Tibial artery (tissue), 4 donors: Measurements from ENCODE around the gene ADAM15.

Experiments used
- DNase-seq, 2 donors: peaks; one replicate each; pipeline ENCODE4 v3.0.0-alpha.2; 2019
- H3K27ac ChIP-seq, 2 donors: fragments of 200-600 bp; sonication (generic) in 1 of 2; 1 replicate in 1 of 2; 2 replicates in 1 of 2; pipeline ENCODE4 v1.5.1; 2018 to 2019; ENCODE audit warnings: mild to moderate bottlenecking in 1 of 2
- H3K27me3 ChIP-seq, 2 donors: fragments of 200-600 bp; sonication (generic) in 1 of 2; one replicate each; pipeline versions ENCODE4 v1.5.1 to v1.6.0; 2016 to 2019
- H3K36me3 ChIP-seq, 3 donors: fragments of 200-600 bp; sonication (generic) in 2 of 3; one replicate each; pipeline ENCODE4 v1.5.1; 2016 to 2019; ENCODE audit warnings: mild to moderate bottlenecking in 2 of 3
- H3K4me1 ChIP-seq, 4 donors: fragments of 200-600 bp; sonication (generic) in 2 of 4; 1 replicate in 3 of 4; 2 replicates in 1 of 4; pipeline ENCODE4 v1.5.1; 2016 to 2019
- H3K4me3 ChIP-seq, 2 donors: fragments of 200-600 bp; sonication (generic) in 1 of 2; 1 replicate in 1 of 2; 2 replicates in 1 of 2; pipeline ENCODE4 v1.5.1; 2018 to 2019; ENCODE audit warnings: mild to moderate bottlenecking in 2 of 2
- H3K9me3 ChIP-seq, 3 donors: fragments of 200-600 bp; sonication (generic) in 1 of 3; one replicate each; pipeline ENCODE4 v1.5.1; 2016 to 2019
- CTCF ChIP-seq, 2 experiments: fragments of 200-600 bp in 1 of 2; fragments of 450-650 bp in 1 of 2; IDR thresholded peaks; one replicate each; pipeline ENCODE4 v1.5.1; 2017 to 2019; ENCODE audit warnings: antibody characterized with exemption in 2 of 2, mild to moderate bottlenecking in 1 of 2, moderate library complexity in 1 of 2
- intact Hi-C: fragments of 100-400 bp; cut with DNase I; formaldehyde crosslinking; loops from one replicate; pipeline ENCODE4 v1.15.0; 2023; ENCODE audit warnings: low total_unique reads

ADAM15 gene

GRCh38 chr1:155082301-155083051 lies 31.4 kb downstream of the ADAM15 start:
- Histone ChIP-seq H3K4me1 (peaks cover 0 to 81% (median 58%) of the 10 kb centered on the region in 4 donors), H3K9me3 (no peaks in the 10 kb centered on the region), H3K27me3 (peaks cover 9 to 57% of the 10 kb centered on the region in 2 donors), H3K36me3 (no peaks in the 10 kb centered on the region), H3K27ac (no peak overlapping the region), H3K4me3 (no peak overlapping the region)
- TF ChIP-seq CTCF (IDR thresholded peaks at IDR 0.05), result no peak
- intact Hi-C loops, result no loop called here
- no peak for DNase-seq

- H3K36me3 ChIP-seq, result no peaks in the 10 kb centered on the region
- intact Hi-C loops, result no loop called here
- no peaks in the 10 kb centered on the region for H3K9me3 ChIP-seq
- no peak overlapping the region for H3K27ac ChIP-seq
- peaks cover 9 to 57% of the 10 kb centered on the region in 2 donors for H3K27me3 ChIP-seq
- H3K4me1 ChIP-seq, result peaks cover 0 to 79% (median 58%) of the 10 kb centered on the region in 4 donors
- no peak for DNase-seq
- no peak for TF ChIP-seq CTCF (IDR thresholded peaks at IDR 0.05)
- no peak overlapping the region for H3K4me3 ChIP-seq
Observed at GRCh38 chr1:155083052-155083541, 32.0 kb downstream of the ADAM15 start.

GRCh38 chr1:155083865-155084721 lies 33.0 kb downstream of the ADAM15 start:
- peaks cover 9 to 54% of the 10 kb centered on the region in 2 donors for H3K27me3 ChIP-seq

GRCh38 chr1:155084722-155085503 lies 33.8 kb downstream of the ADAM15 start:
- intact Hi-C loops, result loop anchor here (2.0 kb wide), 1 partner anchor 22 kb away; the partner anchor contains the start of gene EFNA4
- Histone ChIP-seq H3K27ac (peak overlapping the region; percentile 86 to 91), H3K4me3 (peak overlapping the region; percentile 60 to 61), H3K4me1 (peaks cover 0 to 61% (median 43%) of the 10 kb centered on the region in 4 donors), H3K9me3 (no peaks in the 10 kb centered on the region), H3K36me3 (no peaks in the 10 kb centered on the region), H3K27me3 (peaks cover 9 to 46% of the 10 kb centered on the region in 2 donors)
- DNase-seq, result peak; percentile 95 to 96
- TF ChIP-seq CTCF (IDR thresholded peaks at IDR 0.05), result peak; percentile 93 to 96

More at GRCh38 chr1:155083865-155084721, 33.0 kb downstream of the ADAM15 start:
- DNase-seq, result no peak
- intact Hi-C loops, result loop anchor here (2.0 kb wide), 1 partner anchor 21 kb away; the partner anchor contains the start of gene EFNA4
- peak overlapping the region; percentile 60 to 61 for H3K4me3 ChIP-seq
- no peaks in the 10 kb centered on the region for H3K9me3 ChIP-seq
- H3K4me1 ChIP-seq, result peaks cover 0 to 69% (median 51%) of the 10 kb centered on the region in 4 donors
- H3K36me3 ChIP-seq, result no peaks in the 10 kb centered on the region
- no peak for TF ChIP-seq CTCF (IDR thresholded peaks at IDR 0.05)
- peak overlapping the region in 1 of 2 donors; percentile 91 for H3K27ac ChIP-seq
